ENCODE measurements around the gene RNASET2.
A peak's percentile ranks its signal among the peaks of the same experiment; 100 is the strongest.

RNASET2 gene

GRCh38 chr6:166956444-166957086, at the start of gene RNASET2:
Gene RNASET2, minus strand, starts transcription at chr6:166956550. Its CDS starts 368 bp downstream, at chr6:166956182.
- peak; percentile 73 for DNase-seq (ENCODE audit: insufficient read length, low spot score)
- FAIRE-seq = no peak
- TF ChIP-seq CTCF (IDR thresholded peaks at IDR 0.05; ENCODE audit: insufficient read depth, missing control alignments) = no peak

GRCh38 chr6:167005350-167006159, 49.2 kb upstream of the RNASET2 start:
- no peak for TF ChIP-seq CTCF (IDR thresholded peaks at IDR 0.05; ENCODE audit: insufficient read depth, missing control alignments)
- DNase-seq (ENCODE audit: insufficient read length, low spot score) = no peak
- FAIRE-seq = no peak

GRCh38 chr6:167000759-167001158, 44.4 kb upstream of the RNASET2 start:
- DNase-seq (ENCODE audit: insufficient read length, low spot score) = no peak
- no peak for TF ChIP-seq CTCF (IDR thresholded peaks at IDR 0.05; ENCODE audit: insufficient read depth, missing control alignments)
- FAIRE-seq = no peak

- no peak for TF ChIP-seq CTCF (IDR thresholded peaks at IDR 0.05; ENCODE audit: insufficient read depth, missing control alignments)
- DNase-seq (ENCODE audit: insufficient read length, low spot score) (no peak), FAIRE-seq (no peak)
Measured at GRCh38 chr6:166999884-167000253, 43.5 kb upstream of the RNASET2 start.

- no peak for TF ChIP-seq CTCF (IDR thresholded peaks at IDR 0.05; ENCODE audit: insufficient read depth, missing control alignments)
- FAIRE-seq = no peak
Measured at GRCh38 chr6:166999145-166999883, 43.0 kb upstream of the RNASET2 start, which contains the start of gene CEP43. Gene CEP43, plus strand, starts transcription at chr6:166999397. Its CDS starts 16 bp downstream, at chr6:166999413.

GRCh38 chr6:166998256-166999144, 42.1 kb upstream of the RNASET2 start:
- DNase-seq (ENCODE audit: insufficient read length, low spot score) (peak; percentile 61), FAIRE-seq (no peak)
- TF ChIP-seq CTCF (IDR thresholded peaks at IDR 0.05; ENCODE audit: insufficient read depth, missing control alignments) = no peak

More at GRCh38 chr6:166999145-166999883, 43.0 kb upstream of the RNASET2 start, which contains the start of gene CEP43:
- DNase-seq (ENCODE audit: insufficient read length, low spot score) = no peak
